BLaER1 (cell line): ENCODE results near the gene FOXD2.

Source experiments
- H3K27ac ChIP-seq: shearing (Covaris generic); formaldehyde crosslinking; 2 replicates; pipeline ENCODE4 v1.8.1; 2022
- H3K27me3 ChIP-seq: shearing (Covaris generic); formaldehyde crosslinking; 2 replicates; pipeline ENCODE4 v1.8.1; 2022
- H3K36me3 ChIP-seq: shearing (Covaris generic); formaldehyde crosslinking; 2 replicates; pipeline ENCODE4 v1.8.1; 2022
- H3K4me1 ChIP-seq: shearing (Covaris generic); formaldehyde crosslinking; 2 replicates; pipeline ENCODE4 v1.8.1; 2022
- H3K4me2 ChIP-seq: shearing (Covaris generic); formaldehyde crosslinking; 2 replicates; pipeline ENCODE4 v1.8.1; 2022
- H3K4me3 ChIP-seq: shearing (Covaris generic); formaldehyde crosslinking; 2 replicates; pipeline ENCODE4 v1.8.1; 2022
- H3K9ac ChIP-seq: shearing (Covaris generic); formaldehyde crosslinking; 2 replicates; pipeline ENCODE4 v1.8.1; 2022
- H3K9me3 ChIP-seq: shearing (Covaris generic); formaldehyde crosslinking; 2 replicates; pipeline ENCODE4 v1.8.1; 2022
- H4K20me1 ChIP-seq: shearing (Covaris generic); formaldehyde crosslinking; 2 replicates; pipeline ENCODE4 v1.8.1; 2022
- Cebpa-rat ChIP-seq: shearing (Covaris generic); IDR thresholded peaks from 2 replicates; pipeline ENCODE4 v1.8.1; 2022

FOXD2 gene

GRCh38 chr1:47438165-47439016 lies 547 bp downstream of the FOXD2 start:
- Histone ChIP-seq H3K4me2 (peak overlapping the region; percentile 96), H3K36me3 (peaks cover 10% of the 10 kb centered on the region; the same call in 1 of the 2 replicates), H3K4me1 (peaks cover 34% of the 10 kb centered on the region), H3K9me3 (peaks cover 4% of the 10 kb centered on the region; the same call in 1 of the 2 replicates), H3K27ac (no peak overlapping the region), H3K9ac (peak overlapping the region; percentile 70; the same call in 1 of the 2 replicates), H3K27me3 (peaks cover 94% of the 10 kb centered on the region), H4K20me1 (peaks cover 77% of the 10 kb centered on the region), H3K4me3 (peak overlapping the region; percentile 80)
- no peak for TF ChIP-seq Cebpa-rat

GRCh38 chr1:47439017-47439818 lies 1.4 kb downstream of the FOXD2 start:
- Histone ChIP-seq H3K9me3 (peaks cover 4% of the 10 kb centered on the region; the same call in 1 of the 2 replicates), H3K9ac (no peak overlapping the region), H3K36me3 (peaks cover 3% of the 10 kb centered on the region; the same call in 1 of the 2 replicates), H3K27ac (no peak overlapping the region), H4K20me1 (peaks cover 77% of the 10 kb centered on the region), H3K27me3 (peaks cover 94% of the 10 kb centered on the region), H3K4me1 (peaks cover 29% of the 10 kb centered on the region), H3K4me3 (peak overlapping the region; percentile 80), H3K4me2 (peak overlapping the region; percentile 96)
- no peak for TF ChIP-seq Cebpa-rat

DNA sequence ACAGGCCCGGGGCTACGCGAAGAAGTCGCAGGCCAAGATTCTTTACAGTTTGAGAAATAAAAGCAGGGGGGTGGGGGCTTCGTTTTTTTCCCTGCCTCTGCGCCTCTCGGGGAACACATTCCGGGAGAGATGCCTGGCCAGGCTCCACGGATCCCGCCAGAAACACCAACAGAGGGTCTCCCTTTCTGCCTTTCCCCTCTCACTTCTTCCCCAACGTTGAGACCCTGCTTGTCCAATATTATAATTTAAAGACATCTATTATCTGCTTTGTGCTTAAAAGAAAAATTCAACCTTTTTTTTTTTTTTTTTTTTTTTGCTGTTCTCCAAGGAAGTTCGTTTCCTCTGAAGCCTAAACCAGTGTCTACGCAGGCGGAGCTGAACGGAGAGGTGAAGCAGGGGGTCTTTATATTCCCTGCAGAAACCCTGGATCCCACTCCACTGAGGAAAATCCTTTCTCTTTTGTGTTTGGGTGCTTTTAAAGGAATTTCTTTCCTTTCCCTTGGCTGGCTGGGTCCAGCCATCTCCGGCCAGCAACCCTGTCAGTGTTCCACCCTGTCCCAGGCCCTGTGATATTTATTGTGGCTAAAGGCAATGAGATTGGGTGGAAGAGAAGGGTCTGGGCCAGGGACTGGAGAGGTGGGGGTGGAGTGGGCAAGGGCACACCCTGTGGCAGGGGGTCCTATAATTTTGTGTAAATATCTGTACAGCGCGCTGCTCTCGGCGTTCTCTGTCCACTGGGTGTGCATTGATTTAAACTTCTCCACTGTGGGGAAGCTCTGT lies 2.2 kb downstream of the FOXD2 start:
- H3K4me2 ChIP-seq = peak overlapping the region; percentile 96; the same call in 1 of the 2 replicates

GRCh38 chr1:47440599-47441081 lies 2.8 kb downstream of the FOXD2 start:
- Histone ChIP-seq H3K27me3 (peaks cover 94% of the 10 kb centered on the region), H3K9me3 (peaks cover 4% of the 10 kb centered on the region; the same call in 1 of the 2 replicates), H3K4me2 (no peak overlapping the region), H3K9ac (no peak overlapping the region), H3K4me1 (peaks cover 38% of the 10 kb centered on the region), H3K27ac (no peak overlapping the region), H4K20me1 (peaks cover 77% of the 10 kb centered on the region), H3K36me3 (no peaks in the 10 kb centered on the region), H3K4me3 (no peak overlapping the region)
- no peak for TF ChIP-seq Cebpa-rat

More for the DNA sequence above, 2.2 kb downstream of the FOXD2 start:
- Histone ChIP-seq H3K4me3 (no peak overlapping the region; the same call in 1 of the 2 replicates), H3K4me1 (peaks cover 35% of the 10 kb centered on the region), H3K9me3 (peaks cover 4% of the 10 kb centered on the region; the same call in 1 of the 2 replicates), H3K27me3 (peaks cover 94% of the 10 kb centered on the region), H3K36me3 (no peaks in the 10 kb centered on the region), H3K9ac (no peak overlapping the region), H4K20me1 (peaks cover 77% of the 10 kb centered on the region), H3K27ac (no peak overlapping the region)
- TF ChIP-seq Cebpa-rat = no peak

- Histone ChIP-seq H3K4me3 (no peak overlapping the region), H3K4me2 (no peak overlapping the region), H3K9ac (no peak overlapping the region), H3K4me1 (peaks cover 28% of the 10 kb centered on the region), H3K36me3 (no peaks in the 10 kb centered on the region), H3K9me3 (peaks cover 4% of the 10 kb centered on the region; the same call in 1 of the 2 replicates), H4K20me1 (peaks cover 77% of the 10 kb centered on the region), H3K27ac (no peak overlapping the region), H3K27me3 (peaks cover 94% of the 10 kb centered on the region)
- TF ChIP-seq Cebpa-rat = no peak
Measured at GRCh38 chr1:47441450-47442106, 3.7 kb downstream of the FOXD2 start.

- Histone ChIP-seq H4K20me1 (peaks cover 84% of the 10 kb centered on the region), H3K4me1 (peaks cover 25% of the 10 kb centered on the region), H3K36me3 (no peaks in the 10 kb centered on the region), H3K9ac (no peak overlapping the region), H3K27me3 (peaks cover 94% of the 10 kb centered on the region), H3K9me3 (peaks cover 4% of the 10 kb centered on the region; the same call in 1 of the 2 replicates), H3K27ac (no peak overlapping the region), H3K4me3 (no peak overlapping the region), H3K4me2 (no peak overlapping the region)
- no peak for TF ChIP-seq Cebpa-rat
Measured at GRCh38 chr1:47442202-47442601, 4.4 kb downstream of the FOXD2 start.

- Histone ChIP-seq H3K9ac (no peak overlapping the region), H3K36me3 (no peaks in the 10 kb centered on the region), H3K4me3 (no peak overlapping the region), H3K27me3 (peaks cover 100% of the 10 kb centered on the region), H3K4me2 (no peak overlapping the region), H3K4me1 (peaks cover 25% of the 10 kb centered on the region), H4K20me1 (peaks cover 87% of the 10 kb centered on the region), H3K27ac (no peak overlapping the region), H3K9me3 (peaks cover 4% of the 10 kb centered on the region; the same call in 1 of the 2 replicates)
- TF ChIP-seq Cebpa-rat = no peak
Measured at GRCh38 chr1:47442842-47443529, 5.1 kb downstream of the FOXD2 start.
